Activated T-cell treated with anti-CD3 and anti-CD28 coated beads for 1 hour (primary cell): ENCODE results near the gene MYL2.

Experiments
- DNase-seq: peaks from one replicate; pipeline ENCODE4 v3.0.0-alpha.2; 2020; ENCODE audit warnings: low read depth

Gene MYL2

DNA sequence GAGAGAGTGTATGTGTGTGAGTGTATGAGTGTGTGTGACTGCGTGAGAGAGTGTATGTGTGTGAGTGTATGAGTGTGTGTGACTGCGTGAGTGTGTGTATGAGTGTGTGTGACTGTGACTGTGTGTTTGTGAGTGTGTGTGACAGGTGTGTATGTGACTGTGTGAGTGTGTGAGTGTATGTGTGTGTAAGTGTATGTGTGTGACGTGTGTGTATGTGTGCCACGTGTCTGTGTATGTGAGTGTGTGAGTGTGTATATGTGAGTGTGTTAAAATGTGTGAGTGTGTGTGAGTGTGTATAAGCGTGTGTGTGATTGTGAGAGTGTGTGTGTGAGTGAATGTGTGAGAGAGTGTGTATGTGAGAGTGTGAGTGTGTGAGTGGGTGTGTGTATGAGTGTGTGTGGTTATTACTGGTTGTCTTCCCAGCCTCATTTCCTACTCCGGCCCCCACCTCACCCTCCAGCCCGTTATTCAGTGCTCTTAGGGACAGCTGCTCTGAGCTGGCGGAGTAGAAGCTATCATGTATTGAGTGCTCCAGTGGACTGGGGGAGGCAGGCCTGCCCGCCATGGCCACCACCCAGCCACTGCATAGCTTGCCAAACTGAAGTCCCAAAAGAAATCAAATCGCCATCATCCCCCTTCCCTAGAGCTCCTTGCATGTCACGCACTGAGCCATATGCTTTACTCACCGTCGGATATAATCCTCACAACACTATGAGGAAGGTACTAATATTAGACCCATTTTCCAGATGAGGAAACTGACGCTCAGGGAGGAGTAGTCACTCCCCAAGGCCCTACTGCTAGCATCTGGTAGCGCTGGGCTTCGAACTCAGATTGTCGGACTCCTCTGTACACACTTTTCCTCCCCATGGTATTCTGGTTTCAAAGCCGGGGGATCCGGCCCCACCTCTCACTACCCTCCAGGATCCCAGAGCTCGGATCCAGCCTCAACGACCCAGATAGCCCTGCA, 10.3 kb upstream of the MYL2 start:
- DNase-seq, result no peak

DNA sequence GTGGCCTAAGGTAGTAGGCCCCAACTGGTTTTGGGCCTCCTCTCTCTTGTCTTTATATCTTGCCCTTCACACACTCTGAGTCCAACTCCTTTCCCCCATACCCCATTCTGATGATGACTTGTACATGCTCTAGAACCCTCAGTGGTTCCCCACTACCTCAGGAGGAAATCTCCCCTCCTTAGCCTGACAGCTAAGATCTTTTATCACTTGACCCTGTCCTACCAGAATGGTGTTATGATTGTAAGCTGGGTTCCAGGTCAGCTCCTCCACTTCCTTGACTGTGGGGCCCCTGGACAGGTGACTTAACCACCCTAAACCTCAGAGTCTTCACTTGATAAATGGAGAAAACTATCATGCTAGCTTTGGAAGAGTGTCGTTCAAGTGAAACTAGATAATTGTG, 9.4 kb upstream of the MYL2 start:
- no peak for DNase-seq

DNA sequence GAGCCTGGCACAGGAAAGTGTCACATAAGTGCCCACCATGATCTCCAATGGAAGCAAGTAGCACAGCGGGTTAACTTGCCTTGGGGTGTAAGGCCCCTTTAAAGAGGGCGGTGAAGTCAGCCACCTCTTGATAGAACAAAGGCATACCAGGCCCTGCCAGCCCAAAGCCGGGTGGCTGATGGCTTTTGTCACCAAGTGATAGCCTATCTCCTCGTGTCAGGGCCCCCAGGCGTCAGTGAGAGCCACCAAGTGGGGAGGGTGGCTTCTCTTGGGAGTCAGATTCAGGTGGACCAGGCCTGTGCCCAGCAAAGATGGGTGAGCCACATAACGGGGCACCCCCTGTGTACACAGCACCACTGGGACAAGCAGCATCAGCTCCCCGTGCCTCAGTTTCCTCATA, 8.3 kb upstream of the MYL2 start:
- no peak for DNase-seq

DNA sequence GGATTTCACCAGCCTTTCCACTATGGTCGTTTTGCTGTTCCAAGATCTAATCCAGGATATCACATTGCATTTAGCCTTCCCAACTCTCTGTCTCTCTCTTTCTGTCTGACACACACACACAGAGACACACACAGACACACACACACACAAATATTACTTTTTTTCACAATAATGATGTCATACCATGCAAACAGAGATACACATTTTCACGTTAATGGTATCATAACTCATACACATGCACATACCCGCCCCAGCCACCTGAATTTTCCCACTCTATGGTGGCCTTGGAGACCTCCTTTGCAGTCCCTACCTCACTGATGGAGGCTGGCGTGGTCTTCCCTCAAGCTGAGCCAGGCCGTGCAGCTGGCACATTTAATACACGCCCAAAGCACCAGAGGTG, 7.2 kb upstream of the MYL2 start:
- DNase-seq, result no peak

DNA sequence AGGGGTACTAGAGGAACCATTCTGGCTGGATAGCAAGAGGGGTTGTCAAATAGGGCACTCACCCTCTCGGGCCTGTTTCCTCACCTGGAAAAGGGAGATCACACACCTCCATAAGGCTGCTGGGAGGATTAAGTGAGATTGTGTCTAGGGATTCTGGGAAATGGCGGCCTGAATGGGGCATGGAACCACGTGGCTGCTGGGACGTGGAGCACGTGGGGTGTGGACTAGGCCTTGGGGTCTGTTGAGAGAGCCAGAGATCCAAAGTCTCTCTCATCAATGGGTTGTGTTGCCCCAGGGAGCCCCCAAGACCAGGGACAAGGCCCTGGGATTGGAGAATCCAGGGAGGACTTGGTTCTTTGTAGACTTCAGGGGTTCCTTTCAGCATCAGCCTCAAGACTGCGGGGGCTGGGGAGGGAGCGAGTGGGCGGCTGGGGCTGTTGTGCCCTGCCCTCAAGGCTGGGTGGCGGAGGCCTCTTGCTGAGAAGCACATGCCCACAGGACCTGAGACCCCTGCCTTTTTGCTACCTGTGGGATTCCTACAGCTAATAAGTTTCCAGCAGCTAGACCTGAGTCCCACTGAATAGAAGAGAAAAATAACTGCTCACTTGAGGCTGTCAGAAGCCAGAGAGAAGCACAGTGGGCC, 3.4 kb upstream of the MYL2 start:
- DNase-seq, result no peak

DNA sequence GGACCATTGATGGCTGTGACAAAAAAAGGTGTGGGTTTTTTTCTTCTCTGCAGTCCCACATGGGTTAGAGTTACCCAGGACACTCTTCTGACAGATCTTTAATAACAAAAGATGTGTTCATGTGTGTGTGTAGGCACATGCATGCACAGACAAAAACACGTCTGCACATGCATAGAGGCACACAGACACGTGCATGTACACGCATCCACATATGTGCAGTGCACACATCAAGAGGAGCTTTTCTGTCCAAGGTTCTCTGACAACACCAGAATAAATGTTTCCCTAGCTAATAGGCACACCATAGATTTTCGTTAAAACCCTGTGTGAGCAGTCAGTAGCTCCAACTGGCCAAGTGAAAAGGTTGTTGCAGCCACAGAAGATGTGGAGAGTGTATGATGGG, 2.8 kb upstream of the MYL2 start:
- no peak for DNase-seq

DNA sequence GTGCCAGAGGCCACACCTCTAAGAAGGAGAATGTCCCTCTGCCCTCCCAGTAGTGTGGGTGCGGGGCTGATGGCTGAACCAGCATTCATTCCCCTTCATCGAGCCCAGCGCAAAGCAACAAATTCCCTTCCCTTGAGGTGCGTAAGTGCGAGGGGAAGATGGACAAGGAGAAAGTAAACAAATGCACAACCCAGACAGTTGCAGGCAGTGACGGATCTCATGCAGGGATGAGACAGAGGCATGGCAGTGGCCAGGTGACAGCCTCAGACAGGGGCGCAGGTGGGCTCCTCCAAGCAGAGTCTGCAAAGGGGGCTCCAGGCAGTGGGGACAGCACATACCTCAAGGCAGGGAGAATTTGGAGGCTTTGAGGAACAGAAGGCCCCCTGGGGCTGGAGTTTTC, 2.3 kb upstream of the MYL2 start:
- DNase-seq, result no peak

DNA sequence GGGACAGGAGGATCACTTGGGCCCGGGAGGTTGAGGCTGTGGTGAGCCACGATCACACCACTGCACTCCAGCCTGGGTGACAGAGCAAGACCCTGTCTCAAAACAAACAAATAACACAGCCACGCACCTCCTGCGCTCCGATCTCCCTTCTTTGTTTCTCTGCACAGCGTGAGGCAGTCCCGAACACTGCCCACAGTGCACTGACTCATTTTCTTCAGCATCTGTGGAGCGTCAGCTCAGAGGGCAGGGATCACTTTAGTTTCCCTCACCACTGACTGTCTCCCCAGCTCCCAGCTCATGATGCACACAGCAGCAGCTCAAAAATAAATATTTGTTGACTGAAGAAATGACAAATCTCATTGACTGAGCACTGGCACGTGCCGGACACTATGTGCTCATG, 883 bp upstream of the MYL2 start:
- DNase-seq, result no peak

DNA sequence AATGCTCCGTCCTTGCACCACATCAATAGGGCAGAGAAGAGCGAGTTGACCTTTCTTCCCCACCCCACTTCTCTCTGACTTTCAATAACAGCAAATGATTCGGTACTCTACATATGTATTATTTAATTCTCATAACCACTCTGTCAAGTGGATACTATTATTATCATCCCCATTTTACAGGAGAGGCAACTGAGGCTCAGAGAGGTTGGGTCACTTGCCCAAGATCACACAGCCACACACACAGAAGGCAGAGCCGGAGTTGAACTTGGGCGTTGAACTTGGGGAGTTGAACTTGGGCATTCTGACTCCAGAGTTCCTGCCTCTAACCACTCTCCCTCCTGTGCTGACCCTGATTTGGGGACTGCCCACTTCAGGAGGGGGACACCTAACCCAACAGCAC, 659 bp downstream of the MYL2 start:
- DNase-seq, result no peak

DNA sequence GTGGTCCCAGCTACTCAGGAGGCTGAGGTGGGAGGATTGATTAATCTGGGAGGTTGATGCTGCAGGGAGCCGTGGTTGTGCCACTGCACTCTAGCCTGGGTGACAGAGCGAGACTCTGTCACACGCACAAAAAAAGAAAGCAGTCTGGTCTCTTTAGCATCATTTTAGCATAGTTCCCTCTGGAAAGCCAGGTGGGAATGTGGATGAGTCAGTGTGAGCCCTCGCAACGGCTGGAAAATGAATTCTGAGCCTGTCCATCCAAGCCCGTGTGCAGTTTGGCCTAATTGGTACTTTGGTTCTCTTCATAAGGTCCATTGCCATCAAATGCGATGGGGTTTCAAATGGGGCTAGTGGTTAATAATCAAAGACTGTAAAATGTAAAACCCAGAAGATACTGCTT, 2.4 kb downstream of the MYL2 start:
- no peak for DNase-seq

DNA sequence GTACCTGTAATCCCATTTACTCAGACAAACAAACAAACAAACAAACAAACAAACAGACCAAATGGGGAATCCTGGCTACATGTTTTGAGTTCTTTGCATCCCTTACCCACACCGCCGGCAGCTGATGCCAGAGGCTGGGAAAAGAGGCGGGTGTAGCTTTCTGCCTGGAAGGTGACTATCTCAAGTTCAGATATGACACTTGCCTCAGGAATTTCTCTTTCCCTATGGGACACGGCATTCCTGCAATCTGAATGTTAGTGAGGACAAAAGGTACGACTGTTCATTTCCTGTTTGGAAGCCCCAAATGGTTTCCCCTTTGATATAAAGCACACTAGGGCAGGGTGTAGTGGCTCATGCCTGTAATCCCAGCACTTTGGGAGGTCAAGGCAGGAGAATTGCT, 2.9 kb downstream of the MYL2 start:
- DNase-seq, result no peak

DNA sequence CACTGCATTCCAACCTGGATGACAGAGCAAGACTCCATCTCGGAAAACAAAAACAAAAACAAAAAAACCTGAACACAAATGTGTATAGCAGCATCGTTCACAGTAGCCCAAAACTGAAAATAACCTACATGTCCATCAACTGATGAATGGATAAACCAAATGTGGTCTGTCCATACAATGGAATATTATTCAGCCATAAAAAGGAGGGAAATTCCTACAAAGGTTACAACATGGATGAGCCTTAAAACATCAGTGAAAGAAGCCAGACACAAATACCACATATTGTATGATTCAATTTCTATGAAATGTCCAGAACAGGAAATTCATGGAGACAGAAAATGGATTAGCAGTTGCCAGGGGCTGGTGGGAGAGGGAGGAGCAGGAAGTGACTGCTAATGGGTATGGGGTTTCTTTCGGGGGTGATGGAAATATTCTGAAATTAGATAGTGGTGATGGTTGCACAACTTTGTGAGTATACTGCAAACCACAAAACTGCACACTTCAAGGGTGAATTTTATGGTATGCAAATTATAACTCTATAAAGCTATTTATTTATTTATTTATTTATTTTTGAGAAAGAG, 4.0 kb downstream of the MYL2 start:
- no peak for DNase-seq

DNA sequence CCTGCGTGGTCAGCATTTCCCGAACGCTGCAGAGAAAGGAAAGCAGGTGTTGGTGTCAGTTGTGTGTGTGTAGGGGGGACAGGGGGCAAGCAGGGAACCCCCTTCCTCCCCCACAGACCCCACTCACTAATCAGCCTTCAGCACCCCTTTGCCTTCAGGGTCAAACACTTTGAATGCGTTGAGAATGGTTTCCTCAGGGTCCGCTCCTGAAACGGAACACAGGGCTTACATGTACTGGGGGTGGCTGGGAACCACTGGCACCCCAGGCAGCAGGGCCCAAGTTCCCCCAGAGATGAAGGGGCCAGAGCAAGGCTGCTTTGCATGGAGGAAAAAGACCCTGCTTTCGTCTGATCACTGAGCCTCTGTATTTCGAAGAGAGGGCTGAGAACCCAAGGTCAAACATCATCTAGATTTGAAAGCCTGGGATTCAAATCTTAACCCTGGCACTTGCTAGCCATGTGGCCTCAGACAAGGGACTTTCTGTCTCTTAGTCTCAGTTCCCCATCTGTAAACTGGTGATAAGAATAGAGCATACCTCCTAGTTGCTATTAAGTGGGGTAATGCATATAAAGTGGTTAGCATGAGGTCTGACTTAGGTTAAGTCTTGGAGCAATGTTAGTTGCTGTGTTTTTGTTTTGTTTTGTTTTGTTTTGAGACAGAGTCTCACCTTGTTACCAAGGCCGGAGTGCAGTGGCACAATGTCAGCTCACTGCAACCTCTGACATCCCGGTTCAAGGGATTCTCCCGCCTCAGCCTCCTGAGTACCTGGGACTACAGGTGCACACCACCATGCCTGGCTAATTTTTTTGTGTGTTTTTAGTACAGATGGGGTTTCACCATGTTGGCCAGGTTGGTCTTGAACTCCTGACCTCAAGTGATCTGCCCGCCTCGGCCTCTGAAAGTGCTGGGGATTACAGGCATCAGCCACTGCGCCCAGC, 7.0 kb downstream of the MYL2 start:
- no peak for DNase-seq

DNA sequence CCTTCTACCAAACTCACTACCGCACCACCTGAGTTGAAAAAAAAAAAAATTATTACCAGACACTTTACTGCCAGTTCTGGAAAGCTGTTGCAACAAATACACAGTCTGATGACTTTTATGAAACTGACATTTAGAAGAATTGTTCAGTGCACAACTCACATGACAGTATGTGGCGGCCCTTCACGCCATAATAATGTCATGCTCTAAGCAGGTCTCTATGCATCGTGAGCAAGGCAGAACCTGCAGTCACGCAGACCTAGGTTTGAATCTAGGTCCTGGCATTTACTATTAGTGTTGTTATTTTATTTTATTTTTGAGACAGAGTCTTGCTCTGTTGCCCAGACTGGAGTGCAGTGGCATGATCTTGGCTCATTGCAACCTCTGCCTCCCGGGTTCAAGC, 8.1 kb downstream of the MYL2 start:
- DNase-seq, result no peak

DNA sequence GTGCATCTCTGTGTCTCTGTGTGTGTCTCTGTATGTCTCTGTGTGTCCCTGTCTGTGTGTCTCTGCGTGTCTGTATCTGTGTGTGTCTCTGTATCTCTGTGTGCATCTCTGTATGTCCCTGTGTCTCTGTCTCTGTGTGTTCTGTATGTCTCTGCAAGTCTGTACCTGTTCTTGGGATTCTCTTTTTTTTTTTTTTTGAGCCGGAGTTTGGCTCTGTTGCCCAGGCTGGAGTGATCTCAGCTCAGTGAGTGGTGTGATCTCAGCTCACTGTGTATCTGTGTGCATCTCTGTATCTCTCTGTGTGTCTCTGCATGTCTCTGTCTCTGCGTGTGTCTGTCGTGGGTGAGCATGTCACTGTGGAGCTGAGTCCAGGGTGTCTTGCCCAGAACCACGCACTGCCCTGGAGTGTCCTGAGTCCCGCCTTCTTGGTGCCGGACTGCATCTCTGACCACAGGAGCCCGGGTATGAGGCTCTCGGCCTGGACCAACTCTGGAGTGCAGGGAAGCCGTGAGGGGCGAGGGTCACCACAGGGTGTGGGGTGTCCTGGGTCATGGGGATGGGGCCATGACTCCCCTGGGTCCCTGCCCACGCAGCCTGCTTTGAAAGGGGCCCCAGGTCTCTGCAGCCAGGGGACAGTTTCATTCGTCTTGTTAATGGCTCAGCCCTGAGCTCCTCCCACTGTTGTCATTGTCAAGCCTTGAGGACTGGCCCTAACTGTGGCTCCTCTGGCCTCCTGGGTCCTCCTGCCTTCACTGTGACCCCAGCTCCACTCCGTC, 11.8 kb downstream of the MYL2 start:
- DNase-seq, result no peak

DNA sequence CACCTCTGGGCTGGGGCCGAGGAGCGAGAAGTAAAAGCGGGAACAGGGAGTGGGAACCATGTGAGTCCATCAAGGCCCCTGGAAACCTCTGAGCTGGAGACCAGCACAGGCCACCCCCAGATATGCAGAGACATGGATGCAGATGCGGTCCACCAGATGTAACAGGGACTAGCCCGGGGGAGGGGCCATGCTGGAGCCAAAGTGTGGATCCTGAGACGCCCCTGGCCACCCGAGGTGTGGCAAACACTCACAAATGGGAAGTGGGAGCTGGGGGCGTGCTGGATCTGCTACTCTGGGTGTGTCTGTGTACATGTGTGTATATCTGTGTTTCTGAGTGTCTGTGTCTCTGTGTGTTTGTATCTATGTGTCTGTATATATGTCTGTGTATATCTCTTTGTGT, 12.8 kb downstream of the MYL2 start:
- no peak for DNase-seq

DNA sequence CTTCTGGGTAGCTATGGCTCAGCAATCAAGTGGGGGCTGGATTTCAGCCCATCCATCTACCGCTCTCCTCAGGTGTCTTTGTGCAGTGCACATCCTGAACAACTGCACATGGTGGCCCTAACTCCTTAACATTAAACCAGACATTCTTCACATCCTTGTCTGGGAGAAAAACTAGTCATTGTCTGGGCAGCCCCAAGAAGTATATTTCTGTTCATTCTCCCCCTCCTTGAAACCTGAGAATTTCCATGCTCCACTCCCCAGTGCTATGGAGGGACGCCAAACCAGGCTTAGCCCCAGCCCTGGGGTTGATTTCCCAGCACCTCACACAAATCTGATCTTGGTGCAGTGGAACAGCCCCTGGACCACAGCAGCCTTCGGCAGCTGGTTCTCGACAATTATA, 13.4 kb downstream of the MYL2 start:
- DNase-seq, result no peak

DNA sequence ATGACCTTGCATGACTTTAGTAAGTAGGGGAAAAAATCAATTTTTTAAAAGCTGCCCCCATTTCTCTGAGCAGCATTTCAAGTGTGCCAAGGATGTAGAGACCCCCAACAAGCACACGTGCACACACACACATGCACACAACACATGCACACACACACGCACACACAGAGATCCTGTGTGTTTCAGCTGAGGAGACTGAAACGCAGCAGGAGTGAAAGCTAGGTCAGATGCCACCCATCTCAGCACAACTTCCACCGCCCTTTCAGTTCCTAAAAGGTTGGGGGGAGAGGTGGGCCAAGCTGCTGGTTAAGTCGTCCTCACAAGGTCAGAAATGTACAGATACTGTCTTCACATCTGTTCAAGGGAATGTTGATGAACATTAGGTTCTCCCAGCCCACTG, 13.9 kb downstream of the MYL2 start:
- DNase-seq, result no peak

DNA sequence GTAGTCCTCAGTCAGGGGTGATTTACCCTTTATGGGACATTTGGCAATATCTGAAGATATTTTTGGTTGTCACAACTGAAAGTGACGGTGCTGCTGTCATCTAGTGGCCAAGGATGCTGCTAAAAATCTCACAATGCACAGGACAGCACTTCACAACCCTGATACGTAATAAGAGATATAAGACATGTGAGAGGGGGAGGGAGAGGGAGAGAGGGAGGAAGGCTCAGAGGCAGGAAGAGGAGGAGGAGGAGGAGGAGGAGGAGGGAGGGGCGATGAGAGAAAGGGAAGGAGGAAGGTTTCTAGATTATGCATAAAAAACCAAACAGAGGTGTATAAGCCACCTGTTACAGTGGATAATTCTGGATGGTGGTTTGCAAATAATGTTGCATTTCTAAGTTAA, 14.3 kb downstream of the MYL2 start:
- no peak for DNase-seq

DNA sequence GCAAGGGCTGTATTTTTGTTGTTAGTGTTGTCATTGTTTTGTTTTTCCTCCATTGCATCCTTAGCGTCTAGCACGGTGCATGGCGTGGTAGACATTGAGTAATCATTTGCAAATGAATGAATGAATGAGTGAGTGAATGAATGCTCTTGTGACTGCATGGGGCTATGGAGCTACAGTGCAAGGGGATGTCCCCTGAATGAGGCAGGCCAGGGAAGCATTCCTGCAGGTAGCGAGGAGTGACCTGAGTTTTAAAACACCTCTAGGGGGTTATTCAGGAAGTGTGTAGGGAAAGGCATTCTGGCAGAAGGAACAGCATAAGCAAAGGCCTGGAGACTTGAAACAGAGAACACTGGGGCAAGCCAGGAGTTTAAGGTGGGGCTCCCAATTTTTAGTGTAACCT, 16.9 kb downstream of the MYL2 start:
- DNase-seq, result no peak

DNA sequence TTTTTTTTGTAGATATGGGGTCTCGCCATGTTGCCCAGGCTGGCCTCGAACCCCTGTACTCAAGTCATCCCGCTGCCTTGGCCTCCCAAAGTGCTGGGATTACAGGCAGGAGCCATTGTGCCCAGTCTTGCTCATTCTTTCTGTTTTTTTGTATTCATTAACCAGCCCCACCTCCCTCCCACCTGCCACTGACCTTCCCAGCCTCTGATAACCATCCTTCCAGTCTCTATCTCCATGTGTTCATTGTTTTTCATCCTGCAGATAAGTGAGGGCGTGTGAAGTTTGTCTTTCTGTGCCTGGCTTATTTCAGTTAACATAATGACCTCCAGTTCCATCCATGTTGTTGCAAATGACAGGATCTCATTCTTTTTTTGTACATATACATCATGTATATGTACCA, 19.0 kb downstream of the MYL2 start:
- no peak for DNase-seq
